Measurements from ENCODE around the gene S100A8. TPM values are rescaled to one million over a fixed set of nuclear protein-coding genes. Genes with fewer than 3 reads are reported as not detected.
"Not testable (repeated sequence)": the region's sequence is repeated elsewhere in the genome, so short reads cannot be mapped to it uniquely, and the experiment has no call there.

Gene S100A8
- total RNA-seq, 4 donors from 2014 or later: 2.8 to 35.6 (median 6.2) TPM; not detected in 1

DNA sequence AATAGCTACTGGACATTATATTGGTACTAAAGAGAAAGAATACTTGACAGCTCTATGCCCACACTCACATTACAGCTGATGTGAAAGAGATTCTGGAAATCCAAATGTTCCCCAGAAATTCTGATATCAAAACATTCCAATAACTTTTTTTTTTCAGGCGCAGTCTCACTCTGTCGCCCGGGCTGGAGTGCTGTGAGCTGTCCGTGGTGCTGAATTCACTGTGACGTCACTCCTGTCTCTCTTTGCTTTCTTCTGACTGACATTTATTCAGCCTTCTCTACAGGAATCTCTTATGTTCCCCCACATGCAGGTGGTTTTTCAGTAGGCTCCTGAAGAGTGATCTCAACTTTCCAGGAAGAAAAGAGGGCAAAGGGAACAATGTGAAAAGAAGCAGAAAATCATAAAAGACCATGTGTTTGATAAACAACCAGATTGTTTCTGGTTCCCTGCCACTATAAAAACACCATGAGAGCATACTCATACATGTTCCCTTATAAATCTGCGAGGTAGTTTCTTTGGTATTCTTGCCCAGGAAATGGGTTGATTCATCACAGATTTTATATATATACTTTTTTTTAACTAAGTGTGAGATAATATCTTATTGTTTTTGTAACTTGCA, 31.7 kb upstream of the S100A8 start:
- WGBS, 2 donors: 9 to 10% methylated on average over 6 of the region's 6 CpGs

GRCh38 chr1:153420306-153420705, 29.4 kb upstream of the S100A8 start:
- H3K27me3 ChIP-seq: no peaks in the 10 kb centered on the region
- H3K36me3 ChIP-seq: no peaks in the 10 kb centered on the region
- DNase-seq: no peak
- TF ChIP-seq POLR2A (IDR thresholded peaks at IDR 0.05): no peak
- no peak for TF ChIP-seq CTCF (IDR thresholded peaks at IDR 0.05)
- H3K4me1 ChIP-seq: no peaks in the 10 kb centered on the region
- 71 to 73% methylated on average over 2 of the region's 2 CpGs for WGBS, 2 donors
- intact Hi-C loops (cut with DNase I): no loop called here
- no peaks in the 10 kb centered on the region for H3K9me3 ChIP-seq
- no peak overlapping the region for H3K27ac ChIP-seq
- no peak overlapping the region for H3K4me3 ChIP-seq (replicated peaks in 1 of 3)

More for the DNA sequence above, 31.7 kb upstream of the S100A8 start:
- H3K4me1 ChIP-seq: no peaks in the 10 kb centered on the region
- H3K27ac ChIP-seq: no peak overlapping the region
- DNase-seq: peak; percentile 74 to 81
- H3K4me3 ChIP-seq (replicated peaks in 1 of 3): no peak overlapping the region
- intact Hi-C loops (cut with DNase I): no loop called here
- H3K27me3 ChIP-seq: no peaks in the 10 kb centered on the region
- H3K36me3 ChIP-seq: no peaks in the 10 kb centered on the region
- no peaks in the 10 kb centered on the region for H3K9me3 ChIP-seq
- TF ChIP-seq CTCF (IDR thresholded peaks at IDR 0.05) (no peak), POLR2A (IDR thresholded peaks at IDR 0.05) (no peak)

DNA sequence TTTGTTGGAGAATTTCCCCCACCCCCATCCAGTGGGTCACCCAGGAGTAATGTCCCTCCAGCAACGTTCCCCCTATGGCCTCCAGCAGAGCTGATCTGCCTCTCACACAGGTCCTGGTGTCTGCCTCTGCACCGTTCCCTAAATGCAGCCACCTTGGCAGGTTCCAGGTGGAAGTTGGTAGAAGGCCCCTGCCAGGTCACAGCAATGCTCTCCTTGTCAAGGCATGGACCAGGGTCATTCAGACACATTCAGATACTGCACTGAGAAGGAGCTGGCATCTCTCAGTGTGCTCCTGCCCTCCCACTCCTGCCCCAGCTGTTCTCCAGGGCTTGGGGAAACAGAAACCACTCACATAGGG, 28.5 kb upstream of the S100A8 start:
- H3K4me3 ChIP-seq (replicated peaks in 1 of 3); H3K4me1 ChIP-seq; H3K27ac ChIP-seq; H3K27me3 ChIP-seq; intact Hi-C loops (cut with DNase I); H3K36me3 ChIP-seq; DNase-seq; H3K9me3 ChIP-seq: not testable (repeated sequence)
- 56 to 74% methylated on average over 2 of the region's 2 CpGs for WGBS, 2 donors

DNA sequence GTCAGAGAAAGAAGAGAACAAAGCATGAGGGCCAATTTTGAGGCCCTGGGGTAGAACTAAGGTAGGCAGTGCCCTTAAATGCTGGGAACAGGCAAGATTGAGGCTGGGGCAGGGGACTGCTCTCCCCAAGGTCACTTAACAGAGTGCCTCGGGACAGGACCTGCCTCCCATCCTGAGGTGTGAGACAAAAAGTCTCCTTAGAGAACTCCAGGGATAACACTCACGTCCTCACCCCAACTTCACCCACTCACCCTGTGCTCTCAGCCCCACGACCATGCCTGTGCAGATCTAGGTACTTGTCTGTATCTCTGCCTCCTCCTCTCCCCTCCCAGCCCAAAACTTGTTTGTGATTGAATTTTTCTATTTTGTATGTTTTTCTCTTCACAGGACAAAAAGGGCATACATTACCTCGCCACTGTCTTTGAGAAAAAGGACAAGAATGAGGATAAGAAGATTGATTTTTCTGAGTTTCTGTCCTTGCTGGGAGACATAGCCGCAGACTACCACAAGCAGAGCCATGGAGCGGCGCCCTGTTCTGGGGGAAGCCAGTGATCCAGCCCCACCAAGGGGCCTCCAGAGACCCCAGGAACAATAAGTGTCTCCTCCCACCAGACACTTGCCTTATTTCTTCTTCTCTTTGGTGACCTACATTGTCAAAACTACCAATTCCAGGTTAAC, 28.0 kb upstream of the S100A8 start:
- H3K4me1 ChIP-seq; H3K27me3 ChIP-seq; H3K27ac ChIP-seq; H3K36me3 ChIP-seq; intact Hi-C loops (cut with DNase I); H3K4me3 ChIP-seq (replicated peaks in 1 of 3); DNase-seq; H3K9me3 ChIP-seq: not testable (repeated sequence)
- WGBS, 2 donors: 59 to 73% methylated on average over 7 of the region's 7 CpGs

DNA sequence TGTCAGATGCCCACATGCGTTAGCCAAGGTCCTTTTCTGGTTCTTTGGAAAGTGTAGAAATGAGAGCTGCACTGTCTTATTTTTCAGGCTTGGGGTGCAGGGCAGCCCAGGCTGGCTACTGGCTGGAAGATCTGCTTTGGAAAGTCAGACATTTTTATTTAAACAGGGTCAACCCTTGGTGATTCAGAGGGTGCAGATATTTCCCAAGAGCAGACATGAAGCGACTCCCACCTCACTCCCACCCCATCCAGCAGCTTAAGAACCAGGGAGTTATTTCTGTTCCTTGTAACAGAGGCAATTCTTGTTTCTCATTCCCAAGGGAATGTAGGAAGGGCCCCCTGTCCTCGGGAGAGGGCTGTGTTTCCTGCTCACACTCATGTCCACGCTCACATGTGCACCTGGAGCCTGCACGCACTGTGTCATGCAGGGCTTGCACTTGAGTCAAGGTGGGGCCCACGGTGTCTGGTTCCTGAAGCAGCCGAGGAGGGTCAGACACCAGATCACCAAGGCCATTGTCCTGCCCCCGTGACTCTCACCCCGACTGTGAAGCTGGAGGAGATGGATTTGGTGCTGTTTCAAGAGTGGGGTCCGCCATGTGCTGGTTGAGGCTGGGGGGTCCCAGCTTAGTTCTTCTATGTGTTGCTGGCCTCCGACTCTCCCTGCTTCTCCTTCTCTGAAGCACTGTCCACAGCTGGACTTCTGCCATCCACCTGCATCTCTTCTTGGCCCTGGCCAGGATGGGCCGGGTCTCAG, 26.4 kb upstream of the S100A8 start:
- WGBS, 2 donors: 78 to 83% methylated on average over 12 of the region's 12 CpGs
- no peaks in the 10 kb centered on the region for H3K36me3 ChIP-seq
- intact Hi-C loops (cut with DNase I): no loop called here
- no peaks in the 10 kb centered on the region for H3K4me1 ChIP-seq
- H3K27ac ChIP-seq: no peak overlapping the region
- H3K9me3 ChIP-seq: no peaks in the 10 kb centered on the region
- no peak for DNase-seq
- no peaks in the 10 kb centered on the region for H3K27me3 ChIP-seq
- no peak overlapping the region for H3K4me3 ChIP-seq (replicated peaks in 1 of 3)
- no peak for TF ChIP-seq CTCF (IDR thresholded peaks at IDR 0.05)
